ENCODE measurements around the gene HOOK2.

GRCh38 chr19:12821761-12822160, 46.4 kb upstream of the HOOK2 start:
- no peak for TF ChIP-seq CTCF (IDR thresholded peaks at IDR 0.05)
- TF ChIP-seq POLR2A (IDR thresholded peaks at IDR 0.05) = no peak

Data from lower leg skin (tissue), 3 donors.